SH-SY5Y (cell line): Measurements from ENCODE around the gene GAN.

Experiments
- GATA2 ChIP-seq: IDR thresholded peaks from 2 replicates; pipeline ENCODE4 v1.6.1; 2011; ENCODE audit warnings: mild to moderate bottlenecking, low read depth, low read length
- GATA3 ChIP-seq: IDR thresholded peaks from 2 replicates; pipeline ENCODE4 v1.6.1; 2011; ENCODE audit warnings: low read depth, mild to moderate bottlenecking, low read length, moderate library complexity

GAN gene

GRCh38 chr16:81394416-81394815 lies 79.7 kb downstream of the GAN start:
- no peak for TF ChIP-seq GATA3
- no peak for TF ChIP-seq GATA2

GRCh38 chr16:81394966-81395655 lies 80.3 kb downstream of the GAN start:
- TF ChIP-seq GATA3 (no peak), GATA2 (no peak)

- TF ChIP-seq GATA3 (no peak), GATA2 (no peak)
Measured at GRCh38 chr16:81397058-81397878, 82.5 kb downstream of the GAN start.

GRCh38 chr16:81397879-81398520 lies 83.2 kb downstream of the GAN start:
- TF ChIP-seq GATA3 = no peak

- no peak for TF ChIP-seq GATA3
- no peak for TF ChIP-seq GATA2
Measured at GRCh38 chr16:81399909-81400308, 85.1 kb downstream of the GAN start.

GRCh38 chr16:81401035-81401950 lies 86.5 kb downstream of the GAN start:
- TF ChIP-seq GATA2 (no peak), GATA3 (no peak)

GRCh38 chr16:81403208-81403600 lies 88.4 kb downstream of the GAN start:
- TF ChIP-seq GATA3 (no peak), GATA2 (no peak)

GRCh38 chr16:81403601-81404391 lies 89.0 kb downstream of the GAN start:
- TF ChIP-seq GATA3 (no peak), GATA2 (no peak)

GRCh38 chr16:81405702-81406113 lies 90.9 kb downstream of the GAN start:
- TF ChIP-seq GATA3 = no peak
- TF ChIP-seq GATA2 = no peak

GRCh38 chr16:81408409-81408950 lies 93.7 kb downstream of the GAN start:
- TF ChIP-seq GATA3 = no peak
- TF ChIP-seq GATA2 = no peak

- TF ChIP-seq GATA3 (no peak), GATA2 (no peak)
Measured at GRCh38 chr16:81409016-81409556, 94.3 kb downstream of the GAN start.

- TF ChIP-seq GATA3 = no peak
- no peak for TF ChIP-seq GATA2
Measured at GRCh38 chr16:81410643-81411293, 96.0 kb downstream of the GAN start.
